ENCODE measurements around the gene DLG2. TPM values are rescaled to one million over a fixed set of nuclear protein-coding genes. Genes with fewer than 3 reads are reported as not detected.

The DLG2 gene
- total and polyA plus RNA-seq, 2 donors (not counting 3 experiments of a cell fraction or from before 2014, with no cell fraction given): 0.15 to 1.1 TPM

GRCh38 chr11:83678831-83679584 is 1948.1 kb downstream of the DLG2 start:
- intact Hi-C loops (cut with micrococcal nuclease) (no loop called here), dilution Hi-C loops (cut with MboI; ENCODE audit: extremely low pct_ligation_motif_present, low sequenced_read_pairs) (no loop called here)
- Histone ChIP-seq H3K27me3 (ENCODE audit: control insufficient read depth in 2 of 2, insufficient read depth in 2 of 2, low read length in 2 of 2) (no peaks in the 10 kb centered on the region), H3K79me2 (ENCODE audit: control insufficient read depth, insufficient read depth, low read length) (no peaks in the 10 kb centered on the region), H3K4me3 (replicated peaks in 1 of 3; ENCODE audit: insufficient read depth in 1 of 3, low read depth in 1 of 3, low read length in 3 of 3) (no peak overlapping the region), H3K36me3 (ENCODE audit: control insufficient read depth in 2 of 2, extremely low read depth in 1 of 2, insufficient read depth in 2 of 2, low read length in 2 of 2) (no peaks in the 10 kb centered on the region), H3K4me1 (ENCODE audit: control insufficient read depth, extremely low read depth, insufficient read depth, low read length) (no peaks in the 10 kb centered on the region), H4K20me1 (replicated peaks; ENCODE audit: control insufficient read depth, extremely low read depth, insufficient read depth, low read length) (no peaks in the 10 kb centered on the region), H3K9me1 (replicated peaks; ENCODE audit: control insufficient read depth, extremely low read depth, insufficient read depth, low read length) (no peaks in the 10 kb centered on the region), H3K9me3 (replicated peaks; ENCODE audit: control insufficient read depth, insufficient read depth, low read length) (no peaks in the 10 kb centered on the region), H3K4me2 (ENCODE audit: insufficient read depth, low read length) (no peak overlapping the region), H3K9ac (replicated peaks; ENCODE audit: extremely low read depth, insufficient read depth, low read length) (no peak overlapping the region), H2AFZ (ENCODE audit: low read depth, low read length) (no peak overlapping the region), H3K27ac (ENCODE audit: insufficient read depth, low read depth, low read length) (no peak overlapping the region)
- no TSS peak for BruUV-seq (replicated peaks)
- DNase-seq (ENCODE audit: low read depth, low spot score) (no peak), FAIRE-seq (no peak)
- POLR2A ChIA-PET: no interaction called here
- CTCF ChIA-PET: no interaction called here
- TF ChIP-seq GATA2 (IDR thresholded peaks at IDR 0.05; ENCODE audit: insufficient read depth, insufficient read length, low read depth, low read length) (no peak), POLR2AphosphoS5 (IDR thresholded peaks at IDR 0.05; ENCODE audit: insufficient read depth, low read depth, low read length) (no peak), FOS (IDR thresholded peaks at IDR 0.05; ENCODE audit: borderline replicate concordance, insufficient read depth, low read length) (no peak), MYC (IDR thresholded peaks at IDR 0.05; ENCODE audit: low read depth, low read length) (no peak), POLR2A (IDR thresholded peaks at IDR 0.05; ENCODE audit: low read depth, low read length) (no peak), CTCF (IDR thresholded peaks at IDR 0.05; ENCODE audit: extremely low read depth in 1 of 2, insufficient read depth in 1 of 2, low read depth in 1 of 2, low read length in 2 of 2) (no peak), EZH2 (IDR thresholded peaks at IDR 0.05; ENCODE audit: borderline replicate concordance, low read depth, low read length, severe bottlenecking) (no peak), JUN (IDR thresholded peaks at IDR 0.05; ENCODE audit: borderline replicate concordance, insufficient read depth, insufficient read length, low read depth) (no peak)
- TF ChIP-seq, protein P1, sequence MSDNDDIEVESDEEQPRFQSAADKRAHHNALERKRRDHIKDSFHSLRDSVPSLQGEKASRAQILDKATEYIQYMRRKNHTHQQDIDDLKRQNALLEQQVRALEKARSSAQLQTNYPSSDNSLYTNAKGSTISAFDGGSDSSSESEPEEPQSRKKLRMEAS (IDR thresholded peaks at IDR 0.05; ENCODE audit: insufficient read depth, insufficient read length): no peak
